HG02759 (cell line): ENCODE measurements around the gene CADPS.

Experiments used
- ATAC-seq: cut with Tn5 transposase; IDR thresholded peaks from one replicate; pipeline ENCODE4 v1.9.1; 2021; ENCODE audit warnings: mild to moderate bottlenecking, moderate library complexity; ENCODE audit not compliant: unreplicated experiment

Gene CADPS

GRCh38 chr3:62392626-62393292 lies 482.5 kb downstream of the CADPS start:
- no peak for ATAC-seq

- ATAC-seq, result no peak
Observed at GRCh38 chr3:62387251-62387650, 488.0 kb downstream of the CADPS start.

- no peak for ATAC-seq
Observed at GRCh38 chr3:62379321-62379798, 495.9 kb downstream of the CADPS start.

- ATAC-seq, result no peak
Observed at GRCh38 chr3:62378921-62379320, 496.3 kb downstream of the CADPS start.

- no peak for ATAC-seq
Observed at GRCh38 chr3:62378311-62378789, 496.9 kb downstream of the CADPS start.

GRCh38 chr3:62376906-62377877 lies 498.0 kb downstream of the CADPS start:
- no peak for ATAC-seq

- ATAC-seq, result no peak
Observed at GRCh38 chr3:62376454-62376720, 498.8 kb downstream of the CADPS start.

GRCh38 chr3:62375655-62376453 lies 499.4 kb downstream of the CADPS start:
- no peak for ATAC-seq

GRCh38 chr3:62374341-62375218 lies 500.6 kb downstream of the CADPS start:
- ATAC-seq, result no peak

- ATAC-seq, result no peak
Observed at GRCh38 chr3:62373714-62374333, 501.4 kb downstream of the CADPS start.

GRCh38 chr3:62373215-62373614 lies 502.0 kb downstream of the CADPS start, which contains the start of gene FEZF2:
TSS of gene FEZF2 (minus strand) at chr3:62373550. CDS start at chr3:62372868, 682 bp downstream.
- ATAC-seq, result no peak

- no peak for ATAC-seq
Observed at GRCh38 chr3:62372621-62373041, 502.6 kb downstream of the CADPS start.

GRCh38 chr3:62371720-62372591 lies 503.3 kb downstream of the CADPS start:
- ATAC-seq, result no peak

GRCh38 chr3:62370858-62371719 lies 504.1 kb downstream of the CADPS start:
- ATAC-seq, result no peak

GRCh38 chr3:62370112-62370857 lies 504.9 kb downstream of the CADPS start:
- ATAC-seq, result no peak

- ATAC-seq, result no peak
Observed at GRCh38 chr3:62369476-62369743, 505.8 kb downstream of the CADPS start.
